Stomach (tissue), 9 donors: ENCODE data around the gene TENM3. TPM values are rescaled to one million over a fixed set of nuclear protein-coding genes. Genes with fewer than 3 reads are reported as not detected.

ENCODE experiments used
- DNase-seq, 2 donors: peaks; one replicate each; pipeline versions ENCODE4 v3.0.0 to v3.0.0-alpha.2; 2013 to 2019
- H3K27ac ChIP-seq, 5 donors: fragments of 200-600 bp in 4 of 5; sonication (generic) in 4 of 5; one replicate each; pipeline ENCODE4 v1.5.1; 2013 to 2019; ENCODE audit warnings: mild to moderate bottlenecking in 1 of 5, moderate library complexity in 1 of 5
- H3K27me3 ChIP-seq, 3 donors: fragments of 200-600 bp; sonication (generic); one replicate each; pipeline ENCODE4 v1.5.1; 2017 to 2019; ENCODE audit warnings: mixed run types in 1 of 3
- H3K36me3 ChIP-seq, 4 donors: fragments of 200-600 bp; sonication (generic); 1 replicate in 3 of 4; 2 replicates in 1 of 4; pipeline ENCODE4 v1.5.1; 2016 to 2019
- H3K4me1 ChIP-seq, 4 donors: fragments of 200-600 bp; sonication (generic); one replicate each; pipeline ENCODE4 v1.5.1; 2016 to 2019
- H3K4me3 ChIP-seq, 4 donors: fragments of 200-600 bp; sonication (generic) in 3 of 4; one replicate each; pipeline ENCODE4 v1.5.1; 2016 to 2019; ENCODE audit warnings: mild to moderate bottlenecking in 1 of 4
- H3K9me3 ChIP-seq, 4 donors: fragments of 200-600 bp; sonication (generic); one replicate each; pipeline ENCODE4 v1.5.1; 2016 to 2019
- EP300 ChIP-seq: sonication (generic); formaldehyde crosslinking; IDR thresholded peaks from one replicate; pipeline ENCODE4 v1.6.1; 2017; ENCODE audit warnings: antibody characterized with exemption
- POLR2A ChIP-seq, 4 donors: fragments of 450-650 bp; IDR thresholded peaks; one replicate each; pipeline ENCODE4 v1.6.1; 2016; ENCODE audit warnings: antibody characterized with exemption in 4 of 4, control low read depth in 2 of 4, mild to moderate bottlenecking in 1 of 4, moderate library complexity in 1 of 4
- POLR2AphosphoS5 ChIP-seq, 3 donors: sonication (generic); formaldehyde crosslinking; IDR thresholded peaks; one replicate each; pipeline ENCODE4 v1.6.1; 2016; ENCODE audit warnings: antibody characterized with exemption in 3 of 3
- WGBS, 5 donors: extraction: QIAGEN DNeasy Blood & Tissue Kit in 3 of 5; methylation state at CpG; one replicate each; pipeline versions ENCODE4 v1.1.5 to v1.1.7; 2013 to 2018; 5-methylcytosine and 5-hydroxymethylcytosine counted together
- intact Hi-C: fragments of 100-400 bp; cut with DNase I; formaldehyde crosslinking; loops from one replicate; pipeline ENCODE4 v1.15.1; 2023; ENCODE audit warnings: low total_unique reads
- polyA plus RNA-seq, 3 donors: library from polyadenylated mRNA; stranded (reverse); fragments of 200-250 nt; gene quantifications; one replicate each; pipeline ENCODE4 v1.2.3, GENCODE V29; 2013
- total RNA-seq, 5 donors: library from RNA; depleted of rRNA; stranded (reverse); fragments of >200 nt; gene quantifications; one replicate each; pipeline versions ENCODE4 v1.1.0 to v1.2.3, GENCODE V29; 2014 to 2016
- TF ChIP-seq, protein P1 (sequence below), 7 experiments: fragments of 450-650 bp in 4 of 7; fragments of 200-600 bp in 3 of 7; sonication (generic) in 3 of 7; IDR thresholded peaks; one replicate each; pipeline ENCODE4 v1.5.1; 2016 to 2019; ENCODE audit warnings: antibody characterized with exemption in 7 of 7, control low read depth in 2 of 7, mild to moderate bottlenecking in 1 of 7
- donor health status: healthy with polysubstance abuse.
- donor health status: Bipolar disorder and iron deficiency.
- donor health status: healthy.

The TENM3 gene
- total and polyA plus RNA-seq, 8 donors = under 0.01 to 8.3 (median 0.44) TPM

GRCh38 chr4:182593402-182593801 is 350.2 kb downstream of the TENM3 start:
- H3K36me3 ChIP-seq = no peaks in the 10 kb centered on the region
- WGBS, 5 donors = 60 to 71% (median 65%) methylated on average over 7 of the region's 7 CpGs
- no peaks in the 10 kb centered on the region for H3K9me3 ChIP-seq
- H3K27ac ChIP-seq = no peak overlapping the region
- no peaks in the 10 kb centered on the region for H3K27me3 ChIP-seq
- TF ChIP-seq EP300 (no peak), POLR2AphosphoS5 (IDR thresholded peaks at IDR 0.05) (no peak), POLR2A (IDR thresholded peaks at IDR 0.05) (no peak)
- TF ChIP-seq, protein P1, sequence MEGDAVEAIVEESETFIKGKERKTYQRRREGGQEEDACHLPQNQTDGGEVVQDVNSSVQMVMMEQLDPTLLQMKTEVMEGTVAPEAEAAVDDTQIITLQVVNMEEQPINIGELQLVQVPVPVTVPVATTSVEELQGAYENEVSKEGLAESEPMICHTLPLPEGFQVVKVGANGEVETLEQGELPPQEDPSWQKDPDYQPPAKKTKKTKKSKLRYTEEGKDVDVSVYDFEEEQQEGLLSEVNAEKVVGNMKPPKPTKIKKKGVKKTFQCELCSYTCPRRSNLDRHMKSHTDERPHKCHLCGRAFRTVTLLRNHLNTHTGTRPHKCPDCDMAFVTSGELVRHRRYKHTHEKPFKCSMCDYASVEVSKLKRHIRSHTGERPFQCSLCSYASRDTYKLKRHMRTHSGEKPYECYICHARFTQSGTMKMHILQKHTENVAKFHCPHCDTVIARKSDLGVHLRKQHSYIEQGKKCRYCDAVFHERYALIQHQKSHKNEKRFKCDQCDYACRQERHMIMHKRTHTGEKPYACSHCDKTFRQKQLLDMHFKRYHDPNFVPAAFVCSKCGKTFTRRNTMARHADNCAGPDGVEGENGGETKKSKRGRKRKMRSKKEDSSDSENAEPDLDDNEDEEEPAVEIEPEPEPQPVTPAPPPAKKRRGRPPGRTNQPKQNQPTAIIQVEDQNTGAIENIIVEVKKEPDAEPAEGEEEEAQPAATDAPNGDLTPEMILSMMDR (IDR thresholded peaks at IDR 0.05) = no peak
- no peak overlapping the region for H3K4me3 ChIP-seq
- no peaks in the 10 kb centered on the region for H3K4me1 ChIP-seq
- intact Hi-C loops = no loop called here
- DNase-seq = no peak

GRCh38 chr4:182593864-182594263 is 350.7 kb downstream of the TENM3 start:
- intact Hi-C loops = no loop called here
- no peak for DNase-seq
- 39 to 50% (median 44%) methylated on average over 1 of the region's 1 CpG for WGBS, 5 donors
- Histone ChIP-seq H3K36me3 (no peaks in the 10 kb centered on the region), H3K4me3 (no peak overlapping the region), H3K4me1 (no peaks in the 10 kb centered on the region), H3K27ac (no peak overlapping the region), H3K27me3 (no peaks in the 10 kb centered on the region), H3K9me3 (no peaks in the 10 kb centered on the region)
- TF ChIP-seq POLR2AphosphoS5 (IDR thresholded peaks at IDR 0.05) (no peak), EP300 (no peak), POLR2A (IDR thresholded peaks at IDR 0.05) (no peak)
- TF ChIP-seq, protein P1 (IDR thresholded peaks at IDR 0.05) = no peak

DNA sequence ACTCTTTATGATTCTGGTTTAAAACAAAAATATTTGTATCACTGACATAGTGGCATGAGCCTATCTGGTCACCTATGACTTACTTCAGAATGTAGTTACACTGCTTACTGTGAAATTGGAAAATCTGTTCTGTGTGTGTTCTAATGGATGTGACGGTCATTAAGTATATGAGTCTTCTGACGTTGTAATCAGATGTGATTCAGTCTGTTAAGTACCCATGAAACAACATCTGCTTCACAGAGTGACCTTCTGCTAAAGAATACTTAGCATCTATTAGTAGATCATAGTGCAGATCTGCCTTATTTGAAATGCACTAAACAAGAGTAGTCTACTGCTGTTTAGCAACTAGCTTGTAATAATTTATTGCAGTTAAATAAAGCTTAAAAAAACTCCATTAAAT is 356.9 kb downstream of the TENM3 start:
- Histone ChIP-seq H3K4me1 (no peaks in the 10 kb centered on the region), H3K36me3 (no peaks in the 10 kb centered on the region), H3K27ac (no peak overlapping the region), H3K9me3 (no peaks in the 10 kb centered on the region), H3K27me3 (no peaks in the 10 kb centered on the region), H3K4me3 (no peak overlapping the region)
- TF ChIP-seq POLR2A (IDR thresholded peaks at IDR 0.05) = no peak
- TF ChIP-seq EP300 = no peak
- TF ChIP-seq, protein P1 (IDR thresholded peaks at IDR 0.05) = no peak
- TF ChIP-seq POLR2AphosphoS5 (IDR thresholded peaks at IDR 0.05) = no peak
- peak in 1 of 2 donors; percentile 39 for DNase-seq
- intact Hi-C loops = no loop called here
- WGBS, 5 donors = 55 to 73% (median 63%) methylated on average over 2 of the region's 2 CpGs

- no peaks in the 10 kb centered on the region for H3K36me3 ChIP-seq
- WGBS, 5 donors = 50 to 71% (median 68%) methylated on average over 8 of the region's 8 CpGs
Observed at GRCh38 chr4:182600856-182601255, 357.7 kb downstream of the TENM3 start.

More at GRCh38 chr4:182600856-182601255, 357.7 kb downstream of the TENM3 start:
- TF ChIP-seq EP300 (no peak), POLR2AphosphoS5 (IDR thresholded peaks at IDR 0.05) (no peak), POLR2A (IDR thresholded peaks at IDR 0.05) (no peak)
- TF ChIP-seq, protein P1 (IDR thresholded peaks at IDR 0.05) = no peak
- no peak for DNase-seq
- H3K4me3 ChIP-seq = no peak overlapping the region
- H3K4me1 ChIP-seq = no peaks in the 10 kb centered on the region
- no peak overlapping the region for H3K27ac ChIP-seq
- intact Hi-C loops = no loop called here
- H3K27me3 ChIP-seq = no peaks in the 10 kb centered on the region
- H3K9me3 ChIP-seq = no peaks in the 10 kb centered on the region
